Measurements from ENCODE around the gene KRT77.
"Not testable (repeated sequence)": the region's sequence is repeated elsewhere in the genome, so short reads cannot be mapped to it uniquely, and the experiment has no call there.

Gene KRT77

DNA sequence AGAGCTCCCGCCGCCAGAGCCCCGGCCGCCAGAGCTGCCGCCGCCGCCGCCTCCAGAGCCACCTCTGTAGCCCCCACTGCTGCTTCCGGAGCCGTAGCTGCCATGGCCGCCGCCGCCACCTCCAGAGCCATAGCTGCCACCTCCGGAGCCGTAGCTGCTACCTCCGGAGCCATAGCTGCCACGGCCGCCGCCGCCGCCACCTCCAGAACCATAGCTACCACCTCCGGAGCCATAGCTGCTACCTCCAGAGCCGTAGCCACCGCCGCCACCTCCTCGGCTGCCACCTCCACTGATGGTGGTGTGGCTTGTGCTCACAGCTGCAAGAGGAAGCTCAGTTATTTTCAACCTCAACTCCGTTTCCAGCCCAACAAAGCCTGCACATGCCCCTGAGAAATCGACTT is 28.0 kb downstream of the KRT77 start:
- no peak for DNase-seq (ENCODE audit: low read depth)

DNA sequence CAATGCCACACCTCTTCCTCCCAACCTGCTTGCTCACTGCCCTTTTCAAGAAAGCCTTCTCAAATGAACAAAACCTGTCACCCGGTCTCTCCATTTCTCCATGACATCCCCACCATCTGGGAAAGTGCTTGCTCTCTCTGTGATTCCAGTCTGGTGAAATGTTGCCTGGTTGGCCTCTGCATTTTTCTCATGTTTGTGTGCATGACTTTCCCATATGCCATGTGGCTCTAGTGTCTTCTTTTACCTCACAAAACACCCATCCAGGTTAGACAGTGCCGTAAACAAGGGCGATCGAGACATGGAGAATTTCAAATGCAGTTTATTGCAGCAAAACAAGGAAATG is 28.9 kb downstream of the KRT77 start:
- no peak for DNase-seq (ENCODE audit: low read depth)

DNA sequence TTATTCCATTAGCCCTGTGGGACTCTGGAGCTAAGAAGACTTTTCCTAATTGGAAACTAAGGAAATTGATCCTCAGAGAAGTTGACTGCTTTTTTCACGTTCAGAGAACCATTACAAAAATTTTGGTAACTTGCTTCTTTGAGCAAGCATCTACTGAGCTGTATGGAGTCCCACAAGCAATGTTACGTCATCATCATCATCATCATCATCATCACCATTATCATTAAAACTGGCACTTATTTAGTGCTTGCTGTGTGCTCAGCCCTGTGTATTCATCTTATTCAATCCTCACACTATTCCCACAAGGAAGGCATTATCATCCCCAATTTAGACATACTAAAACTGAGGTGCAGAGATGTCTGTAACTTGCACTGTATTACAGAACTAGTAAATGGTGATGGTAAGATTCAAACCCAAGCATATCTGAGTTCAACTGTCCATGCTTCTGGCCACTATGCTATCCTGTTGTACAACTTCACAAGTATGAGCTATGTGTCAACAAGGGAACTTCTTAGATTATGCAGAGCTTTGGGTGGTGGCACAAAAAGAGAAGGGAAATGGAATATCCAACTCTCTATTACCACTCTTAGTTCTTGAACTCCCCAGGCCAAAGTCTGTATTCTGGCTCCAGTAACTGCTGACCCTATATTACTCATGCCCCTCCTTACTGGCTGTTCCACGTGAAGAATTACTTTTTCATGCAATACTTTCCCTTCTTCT is 29.5 kb downstream of the KRT77 start:
- no peak for DNase-seq (ENCODE audit: low read depth)

DNA sequence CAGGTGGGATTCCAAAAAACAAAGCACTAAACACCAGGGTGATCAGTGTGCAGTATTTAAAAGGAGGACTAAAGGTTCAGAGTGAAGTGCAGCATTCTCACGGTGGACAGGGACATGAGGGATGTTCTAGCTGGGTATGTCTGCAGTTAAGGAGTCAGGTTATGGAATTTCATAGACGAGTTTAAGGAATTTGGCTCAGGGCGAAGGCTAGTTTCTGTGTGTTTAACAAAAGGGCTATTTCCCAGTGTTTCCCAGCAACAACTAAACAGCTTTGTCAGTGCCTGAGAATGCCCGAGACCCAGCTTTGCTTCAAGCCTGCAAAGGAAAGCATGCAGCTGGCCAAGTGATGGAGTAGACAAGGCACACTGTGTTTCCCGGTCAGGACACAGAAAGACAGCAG is 30.1 kb downstream of the KRT77 start:
- DNase-seq (ENCODE audit: low read depth): no peak

DNA sequence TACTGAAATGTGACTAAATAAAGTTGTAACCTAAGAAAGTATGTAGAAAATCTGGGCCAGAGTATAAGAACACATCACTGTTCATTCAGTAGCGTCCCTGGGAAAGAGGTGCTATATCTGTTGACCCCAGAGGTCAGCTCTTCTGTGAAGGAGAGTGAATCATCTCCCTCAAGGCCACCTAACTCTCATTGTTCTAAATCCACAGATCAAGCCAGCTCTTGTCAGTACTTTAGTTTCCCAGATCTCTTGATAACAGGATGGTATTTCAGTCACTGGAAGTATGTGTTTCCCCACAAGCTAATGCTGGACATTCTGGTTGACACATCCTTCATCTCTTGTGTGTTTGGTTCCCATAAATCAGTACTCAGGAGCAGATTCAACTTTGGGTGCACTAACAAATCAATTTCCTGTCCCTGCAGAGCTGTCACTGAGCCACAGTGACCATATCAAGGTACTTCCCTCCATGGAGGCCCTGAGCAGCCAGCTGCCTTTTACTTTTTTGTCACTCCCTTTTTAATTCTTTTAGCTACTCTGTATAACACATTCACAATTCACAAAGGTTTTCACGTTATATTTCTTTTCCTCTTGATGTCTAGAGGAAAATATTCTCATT is 30.9 kb downstream of the KRT77 start:
- DNase-seq (ENCODE audit: low read depth): no peak

DNA sequence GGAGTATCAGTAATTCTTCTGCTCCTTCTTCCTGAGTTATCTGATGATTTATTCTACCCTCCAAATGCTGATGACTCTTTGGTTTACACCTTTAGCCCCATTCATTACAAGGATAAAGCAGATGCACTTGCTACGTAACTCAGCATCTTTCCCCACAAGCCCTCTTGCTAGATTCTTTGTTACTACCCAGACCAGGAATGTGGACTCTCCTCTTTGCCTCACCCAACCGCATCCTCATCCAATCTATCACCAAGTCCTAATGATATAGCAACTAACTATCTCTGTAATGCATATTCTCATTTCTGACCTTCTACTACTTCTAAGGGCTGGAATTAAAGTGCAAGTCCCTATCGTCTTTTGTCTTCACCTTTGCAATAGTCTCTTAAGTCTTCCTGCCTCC is 32.4 kb downstream of the KRT77 start:
- no peak for DNase-seq (ENCODE audit: low read depth)

DNA sequence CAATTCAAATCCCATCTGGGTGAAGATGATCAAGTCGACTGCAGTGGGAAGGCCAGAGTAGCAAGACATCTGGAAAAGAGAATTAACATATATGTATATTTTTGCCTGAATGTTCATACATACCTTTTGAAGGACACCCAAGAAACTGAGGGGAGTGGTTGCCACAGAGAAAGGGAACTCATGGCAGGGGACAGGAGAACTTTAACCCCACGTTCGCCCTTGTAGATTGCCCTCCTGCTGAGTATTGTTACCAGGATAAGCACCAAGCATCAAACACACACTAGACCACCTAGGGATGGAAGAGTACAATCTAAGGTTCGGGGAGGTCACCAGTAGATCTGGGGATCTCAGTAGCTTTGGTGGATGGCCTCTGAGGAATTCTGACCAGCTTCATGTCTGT is 32.8 kb downstream of the KRT77 start:
- DNase-seq (ENCODE audit: low read depth): no peak

DNA sequence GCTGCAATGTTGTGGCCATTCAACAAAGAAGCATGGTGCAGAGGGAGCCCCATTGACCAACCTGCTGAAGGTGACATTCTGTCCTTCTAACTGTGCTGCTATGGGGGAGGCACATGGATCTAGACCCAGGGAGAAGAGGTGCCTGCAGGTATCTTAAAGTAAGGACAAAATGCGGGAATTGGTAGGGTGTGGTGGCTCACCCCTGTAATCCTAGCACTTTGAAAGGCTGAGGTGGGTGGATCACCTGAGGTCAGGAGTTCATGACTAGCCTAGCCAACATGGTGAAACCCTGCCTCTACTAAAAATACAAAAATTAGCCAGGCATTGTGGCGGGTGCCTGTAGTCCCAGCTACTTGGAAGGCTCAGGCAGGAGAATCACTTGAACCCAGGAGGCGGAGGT is 33.4 kb downstream of the KRT77 start:
- DNase-seq (ENCODE audit: low read depth): not testable (repeated sequence)

DNA sequence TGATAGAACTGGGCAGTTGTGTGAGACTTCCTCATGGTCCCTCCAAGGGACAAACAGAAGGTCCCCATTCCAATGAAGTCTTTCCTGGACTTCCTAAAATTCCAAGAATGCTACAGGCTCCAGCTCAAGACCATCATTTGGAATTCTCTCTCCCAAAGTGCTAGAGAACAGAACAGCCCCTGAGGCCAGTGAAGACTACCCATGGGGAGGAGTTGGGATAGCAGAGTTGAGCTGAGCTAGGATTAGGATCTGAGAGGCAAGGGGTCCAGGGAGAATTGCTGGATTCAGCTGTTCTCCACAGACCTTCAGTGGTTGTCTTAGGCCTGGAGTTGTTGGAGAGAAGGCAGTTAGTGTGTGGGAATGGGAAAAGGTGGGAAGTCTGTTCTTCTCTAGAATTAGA is 33.9 kb downstream of the KRT77 start:
- DNase-seq (ENCODE audit: low read depth): no peak

DNA sequence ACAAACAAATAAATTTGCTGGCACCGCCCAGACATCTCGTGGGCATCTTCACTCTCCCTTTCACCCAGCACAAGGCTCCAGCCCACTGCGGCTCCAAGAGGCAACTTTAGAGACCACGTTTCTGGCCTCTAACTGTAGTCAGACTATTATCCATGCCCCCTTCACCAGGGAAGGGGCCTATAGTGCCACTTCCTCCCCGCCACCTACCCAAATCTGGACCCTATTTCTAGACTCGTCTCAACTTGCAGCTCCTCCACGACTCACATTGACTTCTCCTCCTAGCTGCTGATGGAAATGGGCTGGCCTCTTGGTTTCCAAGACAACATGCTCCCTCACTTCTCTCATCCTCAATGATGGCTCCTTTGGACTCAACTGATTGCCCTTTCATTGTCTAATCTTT is 35.4 kb downstream of the KRT77 start:
- DNase-seq (ENCODE audit: low read depth): no peak

DNA sequence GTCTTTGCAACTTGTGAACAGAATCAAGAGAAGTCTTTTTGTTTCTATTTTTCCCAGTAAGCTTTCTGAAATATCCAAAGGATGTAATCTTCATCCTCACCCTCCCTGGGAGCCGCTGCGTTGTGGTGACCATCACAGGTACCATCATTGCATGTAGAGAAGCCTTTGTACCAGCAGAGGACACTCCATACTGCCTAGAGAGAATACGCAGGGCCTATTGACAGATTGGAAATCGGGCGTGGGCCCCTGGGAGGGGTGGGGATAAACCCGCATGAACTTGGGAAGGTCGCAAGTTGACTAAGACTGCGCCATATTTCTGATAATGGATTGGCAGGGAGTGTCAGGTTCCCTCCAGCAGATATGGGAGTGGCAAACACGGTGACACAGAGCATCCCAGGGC is 35.8 kb downstream of the KRT77 start:
- DNase-seq (ENCODE audit: low read depth): no peak

DNA sequence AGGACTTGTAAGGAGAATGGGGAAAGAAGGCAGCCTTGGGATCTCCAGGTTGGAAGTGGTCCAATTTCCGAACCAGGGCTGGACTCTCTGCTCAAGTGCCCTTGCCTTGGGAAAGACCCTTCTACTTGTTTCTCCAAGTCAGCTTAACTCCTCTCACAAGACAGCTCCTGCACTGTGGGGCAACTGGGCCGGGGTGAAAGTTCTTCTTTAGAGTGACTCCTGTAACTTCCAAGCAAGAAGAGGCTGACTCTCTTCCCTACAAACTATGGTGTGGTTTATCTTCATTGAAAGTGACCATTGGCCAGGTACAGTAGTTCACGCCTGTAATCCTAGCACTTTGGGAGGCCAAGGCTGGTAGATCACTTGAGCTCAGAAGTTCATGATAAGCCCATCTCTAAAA is 36.9 kb downstream of the KRT77 start:
- no peak for DNase-seq (ENCODE audit: low read depth)

DNA sequence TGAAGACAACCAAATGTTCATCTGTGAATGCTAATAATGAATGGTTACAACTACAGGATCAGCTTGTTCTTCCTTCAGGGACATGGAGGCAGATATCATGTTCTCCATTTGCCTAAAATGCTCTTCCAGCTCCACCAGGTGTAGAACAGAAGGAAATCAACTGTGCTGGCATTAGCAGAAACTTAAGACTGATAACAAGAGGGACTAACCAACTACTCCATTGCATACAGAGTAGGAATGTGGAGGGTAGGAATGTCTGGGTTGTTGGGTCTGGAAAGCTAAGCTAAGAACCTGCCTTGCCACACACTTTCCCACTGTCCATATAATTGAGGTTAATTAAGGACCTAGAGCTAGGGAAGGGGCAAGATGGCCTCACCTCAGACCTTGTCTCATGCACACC is 39.9 kb downstream of the KRT77 start:
- DNase-seq (ENCODE audit: low read depth): no peak

DNA sequence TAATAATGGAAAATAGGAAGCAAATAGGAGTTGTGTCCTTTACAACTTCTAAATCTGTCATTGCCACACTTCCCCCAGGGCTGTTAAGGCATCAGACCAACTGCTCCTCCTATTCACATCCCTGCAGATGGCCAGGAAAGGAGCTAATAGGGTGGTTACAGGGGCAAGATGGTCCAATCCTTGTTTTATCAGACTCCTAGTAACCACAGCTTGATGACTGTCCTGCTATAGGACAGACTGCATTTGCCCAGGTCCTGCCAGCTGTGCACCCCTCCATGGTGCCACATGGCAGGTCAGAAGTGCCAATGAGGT is 40.5 kb downstream of the KRT77 start:
- no peak for DNase-seq (ENCODE audit: low read depth)

DNA sequence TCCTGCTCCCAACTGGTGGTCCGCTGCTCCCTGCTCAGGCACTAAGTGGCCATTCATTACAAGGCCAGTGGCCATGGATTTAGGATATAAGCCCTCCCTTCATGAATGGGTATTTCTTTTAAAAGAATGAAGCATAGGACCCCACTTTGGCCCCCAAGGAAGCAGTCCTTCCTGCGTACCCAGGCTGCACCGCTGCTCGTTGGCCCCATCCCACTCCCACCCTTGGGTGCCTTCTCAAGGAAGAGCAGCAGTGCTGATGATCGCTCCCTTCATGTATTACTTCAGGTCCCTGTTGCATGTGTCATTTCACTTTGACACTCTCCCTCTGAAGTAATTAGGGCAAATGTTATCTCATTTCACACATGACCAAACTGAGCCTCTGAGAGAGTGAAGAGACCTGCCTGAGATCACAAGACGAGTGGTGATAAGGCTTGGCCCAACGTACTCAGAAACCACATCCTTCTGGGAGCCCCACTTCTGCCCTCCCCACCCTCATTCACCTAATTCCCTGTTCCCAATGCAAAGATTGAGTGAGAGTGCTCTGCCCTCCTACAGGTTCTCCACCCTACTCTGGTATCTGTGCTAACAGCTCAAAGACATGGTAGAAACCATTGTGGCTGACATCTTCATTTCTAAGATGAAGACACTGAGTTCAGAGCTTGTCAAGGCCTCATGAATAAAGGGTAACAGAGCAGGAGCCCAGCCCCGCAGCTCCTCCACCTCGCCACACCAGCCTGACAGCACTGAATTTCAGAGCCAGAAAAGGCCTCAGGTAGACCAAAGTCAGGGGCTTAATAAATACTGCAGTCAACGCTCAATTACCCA is 41.0 kb downstream of the KRT77 start:
- no peak for DNase-seq (ENCODE audit: low read depth)

DNA sequence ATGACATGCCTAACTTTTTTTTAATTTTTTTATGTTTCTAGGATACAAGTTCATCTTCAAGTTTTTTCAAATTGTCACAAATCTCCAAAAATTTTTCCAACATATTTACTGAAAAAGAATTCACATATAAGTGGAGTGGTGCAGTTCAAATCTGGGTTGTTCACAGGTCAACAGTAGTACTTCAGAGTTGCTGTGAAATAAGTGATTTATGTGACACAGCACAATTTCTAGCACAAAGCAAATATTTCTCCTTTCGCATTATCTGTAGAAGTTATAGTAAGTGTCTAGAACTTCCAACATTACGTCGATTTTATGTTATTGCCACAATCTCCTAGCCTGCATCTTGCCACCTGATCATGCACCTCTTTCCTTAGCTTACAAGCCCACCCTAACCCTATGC is 41.7 kb downstream of the KRT77 start:
- DNase-seq (ENCODE audit: low read depth): no peak

DNA sequence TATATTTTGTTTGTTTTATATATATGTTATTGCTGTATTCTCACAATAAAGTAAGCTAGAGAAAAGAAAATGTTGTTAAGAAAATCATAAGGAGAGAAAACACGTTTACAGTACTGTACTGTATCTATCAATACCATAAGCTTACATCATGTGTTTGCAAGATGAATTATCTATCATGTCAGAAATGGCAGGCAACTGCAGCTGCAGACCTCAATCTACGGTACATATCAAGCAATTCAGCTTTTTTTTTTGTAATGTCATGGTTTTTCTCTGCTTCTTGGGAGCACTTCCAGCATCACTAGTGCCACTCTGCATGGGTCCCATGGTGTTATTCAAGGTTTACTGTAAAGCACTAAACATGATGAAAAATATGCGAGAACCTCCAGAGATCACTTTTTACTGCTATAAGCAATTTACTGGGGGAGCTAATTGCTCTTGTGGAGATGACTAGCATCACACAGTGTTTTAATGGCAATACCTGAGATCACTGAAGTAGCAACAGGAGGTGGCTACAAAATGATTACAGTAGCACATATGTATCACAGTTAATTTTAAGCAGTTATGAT is 42.3 kb downstream of the KRT77 start:
- DNase-seq (ENCODE audit: low read depth): no peak

DNA sequence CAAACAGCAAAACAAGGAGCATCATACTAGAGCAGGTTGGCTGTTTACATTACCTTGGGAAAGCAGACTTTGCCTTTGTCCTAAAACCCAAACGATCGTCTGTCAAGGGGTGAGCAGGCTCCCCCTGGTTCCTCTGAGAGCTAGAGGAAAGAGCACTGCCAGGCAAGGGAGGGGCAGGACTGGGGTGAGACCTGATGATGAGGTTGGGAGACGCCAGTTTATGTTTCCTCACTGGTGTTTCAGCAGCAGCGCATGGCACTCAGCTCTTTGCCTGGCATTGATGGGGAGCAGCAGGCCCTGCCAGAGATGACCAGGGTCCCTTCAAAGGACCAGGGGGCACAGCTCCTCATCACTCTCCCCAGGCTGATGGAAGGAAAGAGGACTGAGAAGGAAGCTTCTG is 43.4 kb downstream of the KRT77 start:
- DNase-seq (ENCODE audit: low read depth): no peak

DNA sequence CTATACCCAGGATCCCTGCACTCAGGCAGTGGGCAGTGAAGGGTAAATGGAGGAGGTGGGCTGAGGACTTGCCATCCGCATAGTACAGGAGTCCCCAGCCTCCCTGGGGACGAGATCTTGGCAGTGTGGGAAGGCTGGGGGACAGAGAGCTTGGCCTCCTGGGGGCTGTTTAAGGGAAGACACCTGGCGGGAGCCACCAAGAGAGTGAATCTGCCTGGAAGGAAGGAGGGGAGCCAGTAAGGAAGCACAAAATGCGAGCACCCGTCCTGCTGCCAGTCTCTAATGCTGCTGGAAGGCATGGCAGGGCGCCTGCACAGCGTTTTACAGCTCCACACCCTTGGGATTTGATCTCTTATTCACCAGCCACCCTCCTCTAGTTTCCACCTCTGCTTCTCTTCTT is 43.9 kb downstream of the KRT77 start:
- DNase-seq (ENCODE audit: low read depth): no peak

DNA sequence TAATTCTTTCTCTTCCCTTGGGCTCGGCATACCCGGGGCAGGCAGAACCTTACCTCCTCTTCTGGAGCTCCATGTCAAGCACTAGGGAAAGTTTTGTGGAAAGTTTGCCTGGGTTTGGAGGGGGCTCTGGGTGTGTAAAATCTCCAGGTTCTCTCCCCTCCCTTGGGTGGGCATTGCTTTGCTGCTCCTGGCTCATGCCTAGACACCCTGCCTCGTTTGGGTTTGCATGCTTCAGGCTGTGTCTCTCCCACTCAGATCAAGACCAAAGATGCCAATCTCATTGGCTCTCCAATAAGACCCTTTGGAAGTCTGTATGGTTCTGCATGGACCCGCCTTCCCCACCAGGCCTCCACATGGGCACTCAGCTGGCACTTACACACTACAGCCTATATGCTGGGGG is 45.1 kb downstream of the KRT77 start:
- DNase-seq (ENCODE audit: low read depth): no peak

DNA sequence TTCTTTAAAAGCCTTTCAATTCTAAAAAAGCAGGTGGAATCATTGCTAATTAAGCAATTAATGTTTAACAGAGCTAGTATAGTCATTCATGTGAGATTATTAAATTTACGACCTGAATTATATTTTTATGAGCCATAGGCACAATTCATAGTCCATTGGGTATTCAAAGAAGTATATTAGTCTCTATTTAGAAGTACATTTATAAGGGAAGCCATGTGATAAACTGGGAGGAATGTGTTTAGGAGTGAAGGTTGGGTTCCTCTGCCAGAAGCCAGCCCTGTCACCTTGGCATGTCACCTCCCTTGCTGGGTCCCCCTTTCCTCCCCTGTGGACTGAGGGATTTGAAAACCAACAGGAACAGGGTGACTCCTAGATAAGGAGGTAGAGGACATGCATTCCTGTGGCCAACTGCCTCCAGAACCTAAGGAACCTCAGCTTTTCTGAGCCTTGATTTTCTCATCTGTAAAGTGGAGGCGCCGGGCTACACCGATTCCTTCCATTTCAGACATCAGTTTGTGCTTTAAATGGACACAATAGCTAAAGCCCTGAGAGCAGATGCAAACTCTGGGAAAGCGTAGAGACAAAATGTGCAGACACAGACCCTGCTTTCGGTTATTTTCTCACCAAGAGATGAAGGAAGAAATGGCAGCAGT is 45.9 kb downstream of the KRT77 start:
- no peak for DNase-seq (ENCODE audit: low read depth)

DNA sequence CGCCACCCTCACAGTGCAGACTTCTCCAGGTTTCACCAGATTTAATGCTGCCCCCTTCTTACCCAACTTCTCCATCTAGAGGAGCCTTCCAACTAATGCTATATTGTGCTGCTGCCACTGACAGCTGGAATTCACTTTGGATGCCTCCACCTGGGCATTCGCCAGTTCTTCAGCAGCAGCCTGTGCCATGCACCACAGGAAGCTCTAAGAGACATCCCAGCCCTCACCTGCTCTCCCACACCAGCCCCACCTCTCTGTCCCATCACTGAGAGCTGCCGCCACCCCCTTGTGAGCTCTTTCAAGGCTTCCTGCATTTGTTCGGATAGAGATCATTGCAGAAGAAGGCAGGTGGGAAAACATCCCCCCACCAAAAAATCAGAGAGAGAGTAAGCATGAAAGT is 46.7 kb downstream of the KRT77 start:
- no peak for DNase-seq (ENCODE audit: low read depth)

DNA sequence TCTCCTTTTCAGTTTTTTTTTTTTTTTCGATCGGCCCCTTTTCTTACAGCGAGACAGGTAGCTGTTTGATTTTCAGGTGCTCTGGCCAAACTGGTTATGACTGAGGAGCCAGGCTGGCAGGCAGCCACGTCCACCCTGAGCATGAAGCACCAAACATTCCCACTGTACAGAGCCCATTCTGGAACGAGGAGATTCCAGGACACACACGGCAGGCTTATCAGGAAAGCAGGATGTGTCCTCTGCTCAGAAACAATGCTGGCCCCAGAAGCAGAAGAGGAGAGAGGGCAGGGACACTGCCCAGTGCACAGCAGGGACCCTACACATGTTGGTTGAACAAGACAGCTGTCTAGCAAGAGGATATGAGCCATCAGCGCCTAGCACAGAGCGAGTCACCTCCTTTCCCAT is 47.6 kb downstream of the KRT77 start:
- DNase-seq (ENCODE audit: low read depth): no peak
